IMR-90 (cell line): ENCODE data around the gene ABCB9. TPM values are rescaled to one million over a fixed set of nuclear protein-coding genes. Genes with fewer than 3 reads are reported as not detected.
A peak's percentile ranks its signal among the peaks of the same experiment; 100 is the strongest.

Source experiments
- ATAC-seq: fragments of 200-7000 bp; cut with Tn5 transposase; 2 replicates; pipeline ENCODE4 v1.9.1; 2020; ENCODE audit warnings: low read depth, mild to moderate bottlenecking, moderate library complexity
- BruUV-seq: library from RNA; stranded (reverse); fragments of 400-500 nt; replicated peaks from 2 replicates; lab custom pipeline; 2021; lab: Mats Ljungman, UMichigan
- CTCF ChIA-PET: fragments of 300-600 bp; formaldehyde crosslinking; extraction: SDS; loops from one replicate; lab custom pipeline; 2021; ENCODE audit warnings: antibody characterized with exemption; lab: Yijun Ruan, JAX
- POLR2A ChIA-PET: fragments of 300-600 bp; sonication (Branson Sonifier 250); formaldehyde crosslinking; loops from one replicate; lab custom pipeline; 2022; ENCODE audit warnings: antibody characterized with exemption; ENCODE audit not compliant: unreplicated experiment; lab: Charles Lee
- DNase-seq: peaks from one replicate; pipeline ENCODE4 v3.0.0; 2013
- H2AFZ ChIP-seq: replicated peaks from 2 replicates; pipeline ENCODE3; 2013; ENCODE audit warnings: low read length, mild to moderate bottlenecking; ENCODE audit not compliant: poor library complexity
- H2AK5ac ChIP-seq: 2 replicates; pipeline ENCODE4 v1.6.1; 2013; ENCODE audit warnings: low read depth, low read length, inconsistent platforms
- H2AK9ac ChIP-seq: replicated peaks from 2 replicates; pipeline ENCODE3; 2013; ENCODE audit warnings: mild to moderate bottlenecking, low read depth, low read length, moderate library complexity; ENCODE audit not compliant: poor library complexity
- H2BK120ac ChIP-seq: 2 replicates; pipeline ENCODE4 v1.6.1; 2013; ENCODE audit warnings: low read depth, low read length, inconsistent platforms
- H2BK15ac ChIP-seq: 3 replicates; pipeline ENCODE4 v1.6.1; 2013; ENCODE audit warnings: low read depth, low read length, inconsistent platforms
- H2BK20ac ChIP-seq: 2 replicates; pipeline ENCODE4 v1.6.1; 2013; ENCODE audit warnings: low read depth, mild to moderate bottlenecking, inconsistent platforms, low read length, moderate library complexity
- H2BK5ac ChIP-seq: 2 replicates; pipeline ENCODE4 v1.6.1; 2013; ENCODE audit warnings: mild to moderate bottlenecking, low read depth, low read length, inconsistent platforms; ENCODE audit not compliant: poor library complexity, severe bottlenecking
- H3K14ac ChIP-seq: replicated peaks from 2 replicates; pipeline ENCODE4 v1.6.1; 2013; ENCODE audit warnings: low read depth, low read length, inconsistent platforms
- H3K18ac ChIP-seq: 2 replicates; pipeline ENCODE4 v1.6.1; 2013; ENCODE audit warnings: low read depth, low read length, control low read depth
- H3K23ac ChIP-seq: 2 replicates; pipeline ENCODE4 v1.6.1; 2013; ENCODE audit warnings: low read depth, low read length, inconsistent platforms
- H3K27ac ChIP-seq: 2 replicates; pipeline ENCODE4 v1.5.1; 2013; ENCODE audit warnings: mild to moderate bottlenecking, control low read depth, low read length; ENCODE audit not compliant: insufficient read depth
- H3K27me3 ChIP-seq: 2 replicates; pipeline ENCODE4 v1.6.1; 2013; ENCODE audit warnings: low read length; ENCODE audit not compliant: control insufficient read depth, insufficient read depth
- H3K36me3 ChIP-seq: 2 replicates; pipeline ENCODE4 v1.6.1; 2013; ENCODE audit warnings: low read length, mixed read lengths; ENCODE audit not compliant: control insufficient read depth, insufficient read depth
- H3K4ac ChIP-seq: 2 replicates; pipeline ENCODE4 v1.6.1; 2013; ENCODE audit warnings: low read depth, low read length, inconsistent platforms
- H3K4me1 ChIP-seq: 2 replicates; pipeline ENCODE4 v1.6.1; 2013; ENCODE audit warnings: low read length, mixed read lengths; ENCODE audit not compliant: control insufficient read depth, insufficient read depth
- H3K4me2 ChIP-seq: 2 replicates; pipeline ENCODE4 v1.6.1; 2013; ENCODE audit warnings: low read depth, mild to moderate bottlenecking, control low read depth, low read length, moderate library complexity
- H3K4me3 ChIP-seq: 2 replicates; pipeline ENCODE4 v1.5.1; 2013; ENCODE audit warnings: low read depth, mild to moderate bottlenecking, control low read depth, low read length, moderate library complexity; ENCODE audit not compliant: insufficient read depth
- H3K56ac ChIP-seq: 2 replicates; pipeline ENCODE4 v1.6.1; 2013; ENCODE audit warnings: low read length, inconsistent platforms; ENCODE audit not compliant: insufficient read depth; ENCODE audit errors: extremely low read depth
- H3K79me1 ChIP-seq, 2 experiments: 2 replicates each; pipeline ENCODE4 v1.6.1; 2013; ENCODE audit warnings: low read length in 2 of 2, inconsistent platforms in 1 of 2, low read depth in 1 of 2
- H3K9ac ChIP-seq: 2 replicates; pipeline ENCODE4 v1.6.1; 2013; ENCODE audit warnings: low read depth, low read length, control low read depth
- H3K9me1 ChIP-seq: 2 replicates; pipeline ENCODE4 v1.6.1; 2013; ENCODE audit warnings: low read length, inconsistent platforms; ENCODE audit not compliant: insufficient read depth
- H3K9me3 ChIP-seq: 2 replicates; pipeline ENCODE4 v1.6.1; 2013; ENCODE audit warnings: low read length; ENCODE audit not compliant: control insufficient read depth, insufficient read depth
- H4K20me1 ChIP-seq: 2 replicates; pipeline ENCODE4 v1.6.1; 2013; ENCODE audit warnings: low read length, inconsistent platforms; ENCODE audit not compliant: insufficient read depth
- H4K5ac ChIP-seq: 2 replicates; pipeline ENCODE4 v1.6.1; 2013; ENCODE audit warnings: mild to moderate bottlenecking, low read depth, low read length, control low read depth
- H4K8ac ChIP-seq, 2 experiments: 2 replicates each; pipeline ENCODE4 v1.6.1; 2013; ENCODE audit warnings: low read depth in 2 of 2, low read length in 2 of 2, control low read depth in 1 of 2, inconsistent platforms in 1 of 2
- H4K91ac ChIP-seq: 2 replicates; pipeline ENCODE4 v1.6.1; 2013; ENCODE audit warnings: low read depth, low read length, inconsistent platforms; ENCODE audit not compliant: insufficient read depth
- BHLHE40 ChIP-seq: fragments of 150-350 bp; IDR thresholded peaks from 2 replicates; pipeline ENCODE4 v1.6.1; 2016; ENCODE audit warnings: mild to moderate bottlenecking, low read depth, low read length
- CEBPB ChIP-seq: IDR thresholded peaks from 2 replicates; pipeline ENCODE4 v1.6.1; 2012; ENCODE audit warnings: low read depth, low read length, improper control_type of control experiment
- CHD1 ChIP-seq: IDR thresholded peaks from 2 replicates; pipeline ENCODE4 v1.6.1; 2012; ENCODE audit warnings: low read depth, low read length, improper control_type of control experiment
- CTCF ChIP-seq: conservative IDR thresholded peaks from 2 replicates; pipeline ENCODE4 v1.5.1; 2012; ENCODE audit warnings: mild to moderate bottlenecking, low read depth, low read length, improper control_type of control experiment
- FOS ChIP-seq: fragments of 150-350 bp; IDR thresholded peaks from 2 replicates; pipeline ENCODE4 v1.6.1; 2016; ENCODE audit warnings: low read depth, low read length
- MAFK ChIP-seq: IDR thresholded peaks from 2 replicates; pipeline ENCODE4 v1.6.1; 2012; ENCODE audit warnings: low read depth, low read length, improper control_type of control experiment
- MAZ ChIP-seq: IDR thresholded peaks from 2 replicates; pipeline ENCODE4 v1.6.1; 2012; ENCODE audit warnings: low read depth, mild to moderate bottlenecking, low read length, improper control_type of control experiment, moderate library complexity, borderline replicate concordance
- MXI1 ChIP-seq: IDR thresholded peaks from 2 replicates; pipeline ENCODE4 v1.6.1; 2012; ENCODE audit warnings: low read depth, mild to moderate bottlenecking, low read length, moderate library complexity, borderline replicate concordance
- POLR2A ChIP-seq: IDR thresholded peaks from 2 replicates; pipeline ENCODE4 v1.6.1; 2012; ENCODE audit warnings: mild to moderate bottlenecking, low read depth, low read length
- RCOR1 ChIP-seq: IDR thresholded peaks from 2 replicates; pipeline ENCODE4 v1.6.1; 2012; ENCODE audit warnings: mild to moderate bottlenecking, low read length, improper control_type of control experiment; ENCODE audit not compliant: insufficient replicate concordance
- RFX5 ChIP-seq: IDR thresholded peaks from 2 replicates; pipeline ENCODE4 v1.8.0; 2012; ENCODE audit warnings: low read depth, mild to moderate bottlenecking, low read length, moderate library complexity
- SMC3 ChIP-seq: fragments of 150-350 bp; IDR thresholded peaks from 2 replicates; pipeline ENCODE4 v1.6.1; 2016; ENCODE audit warnings: low read depth, mild to moderate bottlenecking, antibody characterized with exemption, low read length, moderate library complexity
- WGBS, 2 experiments: methylation state at CpG; one replicate each; pipeline versions ENCODE4 v1.1.5 to v1.1.7; 2013; ENCODE audit warnings: missing lambda C conversion rate in 2 of 2; ENCODE audit not compliant: insufficient read length in 1 of 2; ENCODE audit errors: extremely low coverage in 2 of 2; 5-methylcytosine and 5-hydroxymethylcytosine counted together
- dilution Hi-C: fragments of 300-500 bp; cut with HindIII; formaldehyde crosslinking; loops from one replicate; pipeline ENCODE4 v1.14.3; 2018; ENCODE audit warnings: low sequenced_read_pairs; ENCODE audit not compliant: unreplicated experiment
- in situ Hi-C: fragments of 300-500 bp; cut with MboI; formaldehyde crosslinking; loops from 3 replicates; pipeline ENCODE4 v1.14.3; 2019; ENCODE audit warnings: low sequenced_read_pairs, inconsistent platforms, mixed read lengths
- intact Hi-C: fragments of 100-400 bp; cut with micrococcal nuclease; formaldehyde crosslinking; loops from 2 replicates; pipeline ENCODE4 v1.10.0; 2022
- polyA plus RNA-seq, 3 experiments: library from polyadenylated mRNA; depleted of rRNA; stranded (reverse); fragments of >200 nt; gene quantifications; 2 replicates each; pipeline ENCODE4 v1.2.3, GENCODE V29; 2012; ENCODE audit warnings: low replicate concordance in 1 of 3
- total RNA-seq: library from RNA; depleted of rRNA; stranded (reverse); fragments of >200 nt; gene quantifications from 2 replicates; pipeline ENCODE4 v1.2.3, GENCODE V29; 2012

The ABCB9 gene
- total and polyA plus RNA-seq, 2 of the 4 experiments (the other 2 are of a cell fraction), result 5.6 to 8.3 TPM

DNA sequence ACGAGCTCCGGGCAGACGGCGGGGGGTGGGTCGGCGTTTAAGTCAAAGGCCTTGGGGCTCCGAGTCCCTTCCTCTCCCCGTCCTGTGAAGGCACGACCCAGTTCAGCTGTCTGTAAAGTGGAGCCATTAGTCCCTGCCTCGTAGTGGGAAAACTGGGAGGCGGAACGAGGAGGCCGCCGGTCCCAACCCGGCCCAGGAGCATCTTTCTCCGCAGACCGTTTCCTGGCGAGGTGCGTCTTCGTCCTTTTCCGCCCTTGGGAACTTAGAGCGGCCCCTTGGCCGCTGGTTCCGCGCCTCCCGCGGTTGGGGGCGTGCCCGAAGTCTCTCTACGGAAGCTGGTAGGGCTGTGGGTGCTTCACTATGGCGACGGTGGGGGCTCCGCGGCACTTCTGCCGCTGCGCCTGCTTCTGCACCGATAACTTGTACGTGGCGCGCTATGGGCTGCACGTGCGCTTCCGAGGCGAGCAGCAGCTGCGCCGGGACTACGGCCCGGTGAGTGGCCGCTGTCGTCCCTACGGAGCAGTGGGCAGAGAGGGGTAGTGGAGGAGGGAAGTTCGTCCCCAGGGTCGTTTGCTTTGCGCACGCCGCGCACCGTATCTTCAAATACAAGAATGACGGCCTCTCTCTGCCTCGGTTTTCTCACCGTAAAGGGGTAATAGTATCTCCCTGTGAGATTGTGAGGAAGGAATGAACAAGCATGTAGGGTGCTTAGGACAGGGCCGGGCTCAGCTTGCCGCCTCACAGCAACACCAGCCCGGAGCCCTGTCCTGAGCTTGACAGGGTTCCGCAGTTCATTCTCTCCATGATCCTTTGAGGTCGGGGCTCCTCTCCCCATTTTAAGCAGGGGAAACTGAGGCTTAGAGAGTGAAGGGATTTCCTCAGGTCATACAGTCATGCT is 8.9 kb upstream of the ABCB9 start, which contains the start of gene OGFOD2:
OGFOD2 (plus strand) TSS at position 353 of the 898 bp plus-strand sequence; CDS start at position 361, 8 bp downstream.
- Histone ChIP-seq H3K4me1 (peaks cover 12% of the 10 kb centered on the region; the same call in 1 of the 2 replicates), H3K14ac (peak within 1 kb of the TSS; percentile 96), H2AK5ac (peak within 1 kb of the TSS; percentile 86), H3K9me1 (peaks cover 9% of the 10 kb centered on the region; the same call in 1 of the 2 replicates), H4K8ac (peak within 1 kb of the TSS; percentile 75 to 97), H3K27ac (peak within 1 kb of the TSS; percentile 95), H2AK9ac (peak within 1 kb of the TSS; percentile 92), H2AFZ (peak within 1 kb of the TSS; percentile 98), H3K4me3 (peak within 1 kb of the TSS; percentile 92), H3K4me2 (peak within 1 kb of the TSS; percentile 93), H4K5ac (peak within 1 kb of the TSS; percentile 79), H3K9ac (peak within 1 kb of the TSS; percentile 95), H3K4ac (peak within 1 kb of the TSS; percentile 95), H3K36me3 (peaks cover 4% of the 10 kb centered on the region; the same call in 1 of the 2 replicates), H4K91ac (peak within 1 kb of the TSS; percentile 96), H4K20me1 (no peaks in the 10 kb centered on the region), H3K23ac (peak within 1 kb of the TSS; percentile 96), H2BK5ac (peak within 1 kb of the TSS; percentile 84), H2BK20ac (peak within 1 kb of the TSS; percentile 57; the same call in 1 of the 2 replicates), H2BK120ac (peak within 1 kb of the TSS; percentile 88), H2BK15ac (peak within 1 kb of the TSS; percentile 52; the same call in 1 of the 3 replicates), H3K18ac (peak within 1 kb of the TSS; percentile 51), H3K79me1 (peaks cover 19 to 53% of the 10 kb centered on the region in 2 experiments), H3K27me3 (no peaks in the 10 kb centered on the region), H3K9me3 (no peaks in the 10 kb centered on the region), H3K56ac (peak within 1 kb of the TSS; percentile 88)
- 0% methylated on average over 7 of the region's 66 CpGs; no CpG with 5 or more reads in 1 of the 2 experiments for WGBS, 2 experiments
- TF ChIP-seq FOS (0 out of 2 replicates have a peak, but pooled peaks have one; percentile 3), BHLHE40 (peak; percentile 86), CTCF (no peak), CEBPB (no peak), RFX5 (0 out of 2 replicates have a peak, but pooled peaks have one; percentile 16), MAFK (no peak), RCOR1 (peak; percentile 6), MXI1 (peak; percentile 92), MAZ (peak; percentile 97), POLR2A (peak; percentile 61), SMC3 (no peak), CHD1 (no peak)
- ATAC-seq (peak; percentile 89), DNase-seq (peak; percentile 88)
- intact Hi-C loops (loop anchor here (2.0 to 10.0 kb wide), 2 partner anchors 176 to 410 kb away; partner anchors contain the start of genes KMT5A and PITPNM2), dilution Hi-C loops (loop anchor here (25.0 kb wide), 1 partner anchor 262 kb away; the partner anchor contains the start of genes MPHOSPH9 and MTRFR), in situ Hi-C loops (loop anchor here (25.0 kb wide), 1 partner anchor 338 kb away; no protein-coding TSS in a partner anchor)
- BruUV-seq, result no TSS peak
- POLR2A ChIA-PET, result interaction anchor here (0.6 to 1.5 kb wide), 2 partner anchors 217 to 257 kb away, joined by 5 to 6 read pairs; no protein-coding TSS in a partner anchor
- CTCF ChIA-PET, result interaction anchor here (1.3 kb wide), 1 partner anchor 263 kb away, joined by 3 read pairs; no protein-coding TSS in a partner anchor
